ENCODE results near the gene VASH1.

VASH1 gene

DNA sequence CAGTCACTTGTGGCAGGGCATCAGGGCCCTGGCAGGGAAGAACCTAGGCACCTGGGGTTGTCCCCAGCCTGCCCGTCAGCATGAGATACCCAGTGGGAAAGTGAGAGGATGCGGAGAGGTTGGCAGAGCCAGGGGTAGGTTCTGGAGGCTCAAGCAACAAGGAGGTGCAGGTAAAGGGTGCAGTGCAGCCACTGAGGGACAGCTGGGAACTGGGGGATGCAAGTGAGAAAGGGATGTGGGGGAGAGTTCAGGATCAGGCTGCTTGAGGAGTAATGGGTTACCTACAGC, 18.7 kb downstream of the VASH1 start:
- H3K9me2 ChIP-seq (replicated peaks; ENCODE audit: insufficient read depth, low read length), result no peaks in the 10 kb centered on the region
- H3K9ac ChIP-seq (ENCODE audit: low read length), result no peak overlapping the region
- no peaks in the 10 kb centered on the region for H3K36me3 ChIP-seq (ENCODE audit: low read length)
- H3K27me3 ChIP-seq (ENCODE audit: low read length), result no peaks in the 10 kb centered on the region
- H3K4me3 ChIP-seq (ENCODE audit: insufficient read depth, low read length, poor library complexity, severe bottlenecking), result no peak overlapping the region
- H3K4me2 ChIP-seq (ENCODE audit: low read depth, low read length, poor library complexity, severe bottlenecking), result no peak overlapping the region
- H3K9me3 ChIP-seq (ENCODE audit: insufficient read depth, low read length), result no peaks in the 10 kb centered on the region
- H4K20me1 ChIP-seq (ENCODE audit: low read depth, low read length), result no peaks in the 10 kb centered on the region
- no peak overlapping the region for H2AFZ ChIP-seq (ENCODE audit: low read depth, low read length, severe bottlenecking)
- no peak overlapping the region for H3K27ac ChIP-seq (ENCODE audit: low read depth, low read length)
- H3K79me2 ChIP-seq (ENCODE audit: insufficient read depth, low read length), result no peaks in the 10 kb centered on the region
- no peaks in the 10 kb centered on the region for H3F3A ChIP-seq (ENCODE audit: insufficient read depth)
- TF ChIP-seq, protein P1, sequence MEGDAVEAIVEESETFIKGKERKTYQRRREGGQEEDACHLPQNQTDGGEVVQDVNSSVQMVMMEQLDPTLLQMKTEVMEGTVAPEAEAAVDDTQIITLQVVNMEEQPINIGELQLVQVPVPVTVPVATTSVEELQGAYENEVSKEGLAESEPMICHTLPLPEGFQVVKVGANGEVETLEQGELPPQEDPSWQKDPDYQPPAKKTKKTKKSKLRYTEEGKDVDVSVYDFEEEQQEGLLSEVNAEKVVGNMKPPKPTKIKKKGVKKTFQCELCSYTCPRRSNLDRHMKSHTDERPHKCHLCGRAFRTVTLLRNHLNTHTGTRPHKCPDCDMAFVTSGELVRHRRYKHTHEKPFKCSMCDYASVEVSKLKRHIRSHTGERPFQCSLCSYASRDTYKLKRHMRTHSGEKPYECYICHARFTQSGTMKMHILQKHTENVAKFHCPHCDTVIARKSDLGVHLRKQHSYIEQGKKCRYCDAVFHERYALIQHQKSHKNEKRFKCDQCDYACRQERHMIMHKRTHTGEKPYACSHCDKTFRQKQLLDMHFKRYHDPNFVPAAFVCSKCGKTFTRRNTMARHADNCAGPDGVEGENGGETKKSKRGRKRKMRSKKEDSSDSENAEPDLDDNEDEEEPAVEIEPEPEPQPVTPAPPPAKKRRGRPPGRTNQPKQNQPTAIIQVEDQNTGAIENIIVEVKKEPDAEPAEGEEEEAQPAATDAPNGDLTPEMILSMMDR (IDR thresholded peaks at IDR 0.05; ENCODE audit: insufficient read depth, low read length, poor library complexity, severe bottlenecking), result no peak
- TF ChIP-seq EZH2phosphoT487 (conservative IDR thresholded peaks at IDR 0.05; ENCODE audit: low read length), result no peak

- no peaks in the 10 kb centered on the region for H3K27me3 ChIP-seq (ENCODE audit: low read length)
- H3K9ac ChIP-seq (ENCODE audit: low read length), result no peak overlapping the region
- no peak for TF ChIP-seq EZH2phosphoT487 (conservative IDR thresholded peaks at IDR 0.05; ENCODE audit: low read length)
- TF ChIP-seq, protein P1 (IDR thresholded peaks at IDR 0.05; ENCODE audit: insufficient read depth, low read length, poor library complexity, severe bottlenecking), result no peak
- no peaks in the 10 kb centered on the region for H3K36me3 ChIP-seq (ENCODE audit: low read length)
- no peak overlapping the region for H2AFZ ChIP-seq (ENCODE audit: low read depth, low read length, severe bottlenecking)
- no peaks in the 10 kb centered on the region for H3K9me3 ChIP-seq (ENCODE audit: insufficient read depth, low read length)
- H3F3A ChIP-seq (ENCODE audit: insufficient read depth), result no peaks in the 10 kb centered on the region
- H4K20me1 ChIP-seq (ENCODE audit: low read depth, low read length), result no peaks in the 10 kb centered on the region
- no peak overlapping the region for H3K4me2 ChIP-seq (ENCODE audit: low read depth, low read length, poor library complexity, severe bottlenecking)
- H3K79me2 ChIP-seq (ENCODE audit: insufficient read depth, low read length), result no peaks in the 10 kb centered on the region
- no peak overlapping the region for H3K27ac ChIP-seq (ENCODE audit: low read depth, low read length)
- no peaks in the 10 kb centered on the region for H3K9me2 ChIP-seq (replicated peaks; ENCODE audit: insufficient read depth, low read length)
- no peak overlapping the region for H3K4me3 ChIP-seq (ENCODE audit: insufficient read depth, low read length, poor library complexity, severe bottlenecking)
Measured at GRCh38 chr14:76780360-76780759, 19.1 kb downstream of the VASH1 start.

DNA sequence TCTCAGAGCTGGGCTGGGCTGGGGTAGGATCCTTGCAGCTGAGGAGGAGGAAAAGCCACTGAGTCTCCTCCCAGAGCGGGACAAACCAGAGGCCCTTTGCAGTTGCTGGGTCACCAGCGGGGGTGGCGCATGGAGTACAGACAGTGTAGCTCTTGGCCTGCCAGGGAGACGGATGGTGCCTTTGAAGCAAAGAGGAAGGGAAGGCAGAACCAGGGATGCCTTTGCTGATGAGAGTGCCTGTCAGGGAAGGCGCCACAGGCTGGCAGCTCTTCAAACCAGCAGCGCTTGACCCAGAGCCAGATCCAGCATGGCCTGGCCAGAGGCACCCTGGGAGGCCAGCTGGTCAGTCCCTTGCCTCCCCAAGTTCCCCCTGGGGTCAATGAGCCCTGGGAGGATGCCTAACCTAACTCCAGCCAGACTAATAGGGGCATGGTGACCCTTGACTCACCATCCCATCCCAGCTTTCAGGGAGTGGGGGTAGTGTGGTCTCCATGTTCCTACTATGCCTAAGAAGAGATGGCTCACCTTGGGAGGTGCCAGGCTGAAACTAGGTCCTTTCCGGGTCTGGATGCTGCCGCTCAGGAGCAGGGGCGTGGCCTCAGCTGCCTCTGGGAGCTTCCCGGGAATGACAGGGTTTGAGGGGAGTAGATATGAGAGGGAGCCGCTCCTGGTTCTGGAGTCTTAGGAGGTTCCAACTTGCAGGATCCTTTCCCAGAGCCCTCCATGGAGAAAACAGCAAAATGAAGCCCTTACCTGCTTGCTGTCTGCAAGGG, 19.8 kb downstream of the VASH1 start:
- no peaks in the 10 kb centered on the region for H3K9me3 ChIP-seq (ENCODE audit: insufficient read depth, low read length)
- H2AFZ ChIP-seq (ENCODE audit: low read depth, low read length, severe bottlenecking), result no peak overlapping the region
- no peaks in the 10 kb centered on the region for H3K36me3 ChIP-seq (ENCODE audit: low read length)
- H3K9me2 ChIP-seq (replicated peaks; ENCODE audit: insufficient read depth, low read length), result no peaks in the 10 kb centered on the region
- no peak overlapping the region for H3K4me3 ChIP-seq (ENCODE audit: insufficient read depth, low read length, poor library complexity, severe bottlenecking)
- H4K20me1 ChIP-seq (ENCODE audit: low read depth, low read length), result no peaks in the 10 kb centered on the region
- H3K27me3 ChIP-seq (ENCODE audit: low read length), result no peaks in the 10 kb centered on the region
- TF ChIP-seq, protein P1 (IDR thresholded peaks at IDR 0.05; ENCODE audit: insufficient read depth, low read length, poor library complexity, severe bottlenecking), result no peak
- TF ChIP-seq EZH2phosphoT487 (conservative IDR thresholded peaks at IDR 0.05; ENCODE audit: low read length), result no peak
- no peak overlapping the region for H3K9ac ChIP-seq (ENCODE audit: low read length)
- H3K4me2 ChIP-seq (ENCODE audit: low read depth, low read length, poor library complexity, severe bottlenecking), result no peak overlapping the region
- no peak overlapping the region for H3K27ac ChIP-seq (ENCODE audit: low read depth, low read length)
- H3K79me2 ChIP-seq (ENCODE audit: insufficient read depth, low read length), result no peaks in the 10 kb centered on the region
- no peaks in the 10 kb centered on the region for H3F3A ChIP-seq (ENCODE audit: insufficient read depth)

Data from SU-DHL-6 (cell line).